Hepatocyte (in vitro differentiated cells): ENCODE measurements around the gene OR7G2. TPM values are rescaled to one million over a fixed set of nuclear protein-coding genes. Genes with fewer than 3 reads are reported as not detected.
A peak's percentile ranks its signal among the peaks of the same experiment; 100 is the strongest.
"Not testable (repeated sequence)": the region's sequence is repeated elsewhere in the genome, so short reads cannot be mapped to it uniquely, and the experiment has no call there.

Experiments used
- DNase-seq: peaks from one replicate; pipeline ENCODE4 v3.0.0-alpha.2; 2016; ENCODE audit warnings: low spot score
- H2AFZ ChIP-seq: fragments of 200-600 bp; sonication (generic); 2 replicates; pipeline ENCODE4 v1.6.0; 2016; ENCODE audit warnings: antibody characterized with exemption, mild to moderate bottlenecking
- H3K27ac ChIP-seq: fragments of 200-600 bp; sonication (generic); 2 replicates; pipeline ENCODE4 v1.5.1; 2016; ENCODE audit warnings: mild to moderate bottlenecking
- H3K27me3 ChIP-seq: fragments of 200-600 bp; sonication (generic); 2 replicates; pipeline ENCODE4 v1.6.1; 2016
- H3K36me3 ChIP-seq: fragments of 200-600 bp; sonication (generic); replicated peaks from 2 replicates; pipeline ENCODE4 v1.5.1; 2016; ENCODE audit warnings: low read depth; ENCODE audit not compliant: insufficient read depth
- H3K4me1 ChIP-seq: fragments of 200-600 bp; sonication (generic); 2 replicates; pipeline ENCODE4 v1.5.1; 2016; ENCODE audit warnings: mild to moderate bottlenecking, moderate library complexity; ENCODE audit not compliant: insufficient read depth
- H3K4me2 ChIP-seq: fragments of 200-600 bp; sonication (generic); 2 replicates; pipeline ENCODE4 v1.6.0; 2016
- H3K4me3 ChIP-seq: fragments of 200-600 bp; sonication (generic); 2 replicates; pipeline ENCODE4 v1.5.1; 2016; ENCODE audit warnings: mild to moderate bottlenecking
- H3K79me2 ChIP-seq: fragments of 200-600 bp; sonication (generic); 2 replicates; pipeline ENCODE4 v1.6.0; 2017; ENCODE audit warnings: mild to moderate bottlenecking
- H3K9me2 ChIP-seq: fragments of 200-600 bp; sonication (generic); replicated peaks from 2 replicates; pipeline ENCODE4 v1.6.0; 2017; ENCODE audit warnings: mild to moderate bottlenecking; ENCODE audit not compliant: insufficient read depth
- H3K9me3 ChIP-seq: fragments of 200-600 bp; sonication (generic); 2 replicates; pipeline ENCODE4 v1.5.1; 2016; ENCODE audit warnings: low read depth, mild to moderate bottlenecking
- H4K20me1 ChIP-seq: fragments of 200-600 bp; sonication (generic); 2 replicates; pipeline ENCODE4 v1.6.0; 2016; ENCODE audit warnings: mild to moderate bottlenecking; ENCODE audit not compliant: insufficient read depth, poor library complexity, severe bottlenecking
- EZH2 ChIP-seq: fragments of 200-600 bp; sonication (generic); IDR thresholded peaks from 2 replicates; pipeline ENCODE4 v1.6.1; 2016; ENCODE audit warnings: antibody characterized with exemption, mild to moderate bottlenecking, borderline replicate concordance
- EZH2phosphoT487 ChIP-seq: fragments of 200-600 bp; sonication (generic); IDR thresholded peaks from one replicate; pipeline ENCODE4 v1.6.1; 2018; ENCODE audit warnings: antibody characterized with exemption, mild to moderate bottlenecking, low read depth, moderate library complexity; ENCODE audit not compliant: unreplicated experiment, severe bottlenecking
- WGBS: methylation state at CpG from one replicate; pipeline ENCODE4 v1.1.6; 2016; ENCODE audit warnings: low lambda C conversion rate; ENCODE audit errors: missing lambda C conversion rate; 5-methylcytosine and 5-hydroxymethylcytosine counted together
- polyA plus RNA-seq: library from polyadenylated mRNA; unstranded; fragments of >200 nt; fragmentation: Nextera tagmentation; extraction: Ambion mirVana; gene quantifications from 2 replicates; pipeline ENCODE4 v1.2.1, GENCODE V29; 2016
- small RNA-seq: library from RNA; depleted of rRNA; stranded (forward); fragments of <200 nt; gene quantifications from one replicate; pipeline ENCODE3, GENCODE V24; 2014
- total RNA-seq: library from RNA; depleted of rRNA; stranded (reverse); fragments of >200 nt; gene quantifications from 2 replicates; pipeline ENCODE4 v1.2.3, GENCODE V29; 2014
- TF ChIP-seq, protein P1 (sequence below): fragments of 200-600 bp; sonication (generic); IDR thresholded peaks from 2 replicates; pipeline ENCODE4 v1.5.1; 2016; ENCODE audit warnings: antibody characterized with exemption, mild to moderate bottlenecking; ENCODE audit not compliant: poor library complexity

OR7G2 gene
- total and polyA plus RNA-seq, 2 experiments from 2014 or later: not detected

DNA sequence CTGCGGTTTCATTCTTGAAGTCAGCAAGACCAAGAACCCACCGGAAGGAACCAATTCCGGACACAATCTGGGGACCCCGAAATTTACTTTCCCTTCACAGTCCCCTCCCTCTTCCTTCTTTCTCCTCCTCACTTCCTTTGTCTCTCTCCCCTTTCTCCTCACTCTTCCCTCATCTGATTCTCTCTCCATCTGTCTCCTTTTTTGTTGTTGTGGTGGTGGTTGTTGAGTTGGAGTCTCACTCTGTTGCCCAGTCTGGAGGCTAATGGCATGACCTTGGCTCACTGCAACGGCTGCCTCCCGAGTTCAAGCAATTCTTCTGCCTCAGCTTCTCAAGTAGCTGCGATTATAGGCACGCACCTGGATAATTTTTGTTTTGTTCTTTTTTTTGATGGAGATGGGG lies 53.1 kb downstream of the OR7G2 start:
- Histone ChIP-seq H3K36me3 (no peaks in the 10 kb centered on the region), H2AFZ (no peak overlapping the region), H4K20me1 (no peaks in the 10 kb centered on the region), H3K4me3 (no peak overlapping the region), H3K4me1 (no peaks in the 10 kb centered on the region), H3K27me3 (no peaks in the 10 kb centered on the region), H3K9me3 (no peaks in the 10 kb centered on the region), H3K9me2 (no peaks in the 10 kb centered on the region), H3K79me2 (no peaks in the 10 kb centered on the region), H3K4me2 (no peak overlapping the region), H3K27ac (peak overlapping the region; percentile 73)
- TF ChIP-seq EZH2 (no peak), EZH2phosphoT487 (no peak)
- TF ChIP-seq, protein P1, sequence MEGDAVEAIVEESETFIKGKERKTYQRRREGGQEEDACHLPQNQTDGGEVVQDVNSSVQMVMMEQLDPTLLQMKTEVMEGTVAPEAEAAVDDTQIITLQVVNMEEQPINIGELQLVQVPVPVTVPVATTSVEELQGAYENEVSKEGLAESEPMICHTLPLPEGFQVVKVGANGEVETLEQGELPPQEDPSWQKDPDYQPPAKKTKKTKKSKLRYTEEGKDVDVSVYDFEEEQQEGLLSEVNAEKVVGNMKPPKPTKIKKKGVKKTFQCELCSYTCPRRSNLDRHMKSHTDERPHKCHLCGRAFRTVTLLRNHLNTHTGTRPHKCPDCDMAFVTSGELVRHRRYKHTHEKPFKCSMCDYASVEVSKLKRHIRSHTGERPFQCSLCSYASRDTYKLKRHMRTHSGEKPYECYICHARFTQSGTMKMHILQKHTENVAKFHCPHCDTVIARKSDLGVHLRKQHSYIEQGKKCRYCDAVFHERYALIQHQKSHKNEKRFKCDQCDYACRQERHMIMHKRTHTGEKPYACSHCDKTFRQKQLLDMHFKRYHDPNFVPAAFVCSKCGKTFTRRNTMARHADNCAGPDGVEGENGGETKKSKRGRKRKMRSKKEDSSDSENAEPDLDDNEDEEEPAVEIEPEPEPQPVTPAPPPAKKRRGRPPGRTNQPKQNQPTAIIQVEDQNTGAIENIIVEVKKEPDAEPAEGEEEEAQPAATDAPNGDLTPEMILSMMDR: no peak
- 78% methylated on average over 8 of the region's 8 CpGs for WGBS
- DNase-seq: no peak

DNA sequence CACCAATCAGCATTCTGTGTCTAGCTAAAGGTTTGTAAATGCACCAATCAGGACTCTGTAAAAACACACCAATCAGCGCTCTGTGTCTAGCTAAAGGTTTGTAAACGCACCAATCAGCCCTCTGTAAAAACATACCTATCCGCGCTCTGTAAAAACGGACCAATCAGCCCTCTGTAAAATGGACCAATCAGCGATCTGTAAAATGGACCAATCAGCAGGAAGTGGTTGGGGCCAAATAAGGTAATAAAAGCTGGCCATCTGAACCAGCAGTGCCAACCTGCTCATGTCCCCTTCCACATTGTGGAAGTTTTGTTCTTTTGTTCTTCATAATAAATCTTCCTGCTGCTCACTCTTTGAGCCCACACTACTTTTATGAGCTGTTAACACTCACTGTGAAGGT lies 53.6 kb downstream of the OR7G2 start:
- not testable (repeated sequence) for H3K79me2 ChIP-seq, H3K9me2 ChIP-seq, H2AFZ ChIP-seq, H3K27me3 ChIP-seq, H3K36me3 ChIP-seq, H4K20me1 ChIP-seq, H3K4me1 ChIP-seq, H3K4me3 ChIP-seq, H3K4me2 ChIP-seq, H3K9me3 ChIP-seq, DNase-seq
- H3K27ac ChIP-seq: peak overlapping the region; percentile 73
- WGBS: 93% methylated on average over 6 of the region's 6 CpGs

DNA sequence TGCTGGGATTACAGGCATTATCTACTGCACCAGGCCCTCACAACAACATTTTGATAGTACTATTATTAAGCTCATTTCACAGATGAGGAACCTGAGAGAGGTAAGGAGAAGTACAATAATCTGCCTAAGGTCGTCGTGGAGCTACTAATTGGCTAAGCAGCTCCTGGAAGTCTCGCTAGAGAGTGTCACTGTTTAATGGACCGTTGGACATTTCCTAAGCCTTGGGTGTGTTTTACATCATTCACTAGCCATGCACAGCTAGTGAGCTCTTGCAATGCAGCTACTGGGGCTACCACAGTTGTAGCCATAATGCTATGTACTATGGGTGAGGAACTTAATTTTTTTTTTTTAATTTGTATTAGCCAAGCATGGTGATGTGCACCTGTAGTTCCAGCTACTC lies 54.4 kb downstream of the OR7G2 start:
- no peak for DNase-seq
- no peak overlapping the region for H2AFZ ChIP-seq

More for the DNA sequence above, 54.4 kb downstream of the OR7G2 start:
- Histone ChIP-seq H3K27me3 (no peaks in the 10 kb centered on the region), H3K4me3 (no peak overlapping the region), H3K4me2 (no peak overlapping the region), H4K20me1 (no peaks in the 10 kb centered on the region), H3K36me3 (no peaks in the 10 kb centered on the region), H3K27ac (no peak overlapping the region), H3K79me2 (no peaks in the 10 kb centered on the region), H3K9me2 (no peaks in the 10 kb centered on the region), H3K9me3 (no peaks in the 10 kb centered on the region), H3K4me1 (no peaks in the 10 kb centered on the region)
- 81% methylated on average over 4 of the region's 4 CpGs for WGBS
- TF ChIP-seq, protein P1: no peak
- no peak for TF ChIP-seq EZH2
- no peak for TF ChIP-seq EZH2phosphoT487

Small RNA genes within 50 kb of the gene (small RNA-seq; reads per million reads assigned to genes)
- not detected for gene OR1M4P

Other genes starting within 250 kb of the OR7G2 start
- 2.5 and 3.2 TPM in 2 replicates for gene MUC16, start 97.1 kb downstream of the OR7G2 start, total RNA-seq
- gene MUC16, start 97.1 kb downstream of the OR7G2 start, polyA plus RNA-seq: 1.3 and 5.6 TPM in 2 replicates
- not detected in 2 replicates for gene OR1M1, start 20.4 kb downstream of the OR7G2 start, total RNA-seq
- not detected in 2 replicates for gene OR1M1, start 20.4 kb downstream of the OR7G2 start, polyA plus RNA-seq
- gene OR7G1, start 8.3 kb upstream of the OR7G2 start, total RNA-seq: not detected in 2 replicates
- gene OR7G1, start 8.3 kb upstream of the OR7G2 start, polyA plus RNA-seq: not detected in 2 replicates
- gene OR7G3, start 19.5 kb upstream of the OR7G2 start, total RNA-seq: not detected in 2 replicates
- not detected in 2 replicates for gene OR7G3, start 19.5 kb upstream of the OR7G2 start, polyA plus RNA-seq
- gene ZNF317, start 32.9 kb upstream of the OR7G2 start, total RNA-seq: 14.6 and 26.6 TPM in 2 replicates
- gene ZNF317, start 32.9 kb upstream of the OR7G2 start, polyA plus RNA-seq: 19.8 and 27.5 TPM in 2 replicates
- gene OR7D2, start 71.5 kb upstream of the OR7G2 start, total RNA-seq: 0.57 and 0.80 TPM in 2 replicates
- gene OR7D2, start 71.5 kb upstream of the OR7G2 start, polyA plus RNA-seq: 0.17 and 0.34 TPM in 2 replicates
- gene OR7D4, start 112.1 kb upstream of the OR7G2 start, total RNA-seq: not detected in 2 replicates
- gene OR7D4, start 112.1 kb upstream of the OR7G2 start, polyA plus RNA-seq: not detected in 2 replicates
- gene OR7E24, start 143.5 kb upstream of the OR7G2 start, total RNA-seq: not detected in 2 replicates
- not detected in 2 replicates for gene OR7E24, start 143.5 kb upstream of the OR7G2 start, polyA plus RNA-seq
- gene ZNF699, start 202.4 kb upstream of the OR7G2 start, total RNA-seq: 8.0 and 9.8 TPM in 2 replicates
- 0.94 and 1.6 TPM in 2 replicates for gene ZNF699, start 202.4 kb upstream of the OR7G2 start, polyA plus RNA-seq
- gene ZNF559, start 216.7 kb upstream of the OR7G2 start, total RNA-seq: 18.1 and 22.7 TPM in 2 replicates
- gene ZNF559, start 216.7 kb upstream of the OR7G2 start, polyA plus RNA-seq: 8.9 and 13.1 TPM in 2 replicates